GM12878 (cell line): ENCODE measurements around the gene ITGB3BP. TPM values are rescaled to one million over a fixed set of nuclear protein-coding genes. Genes with fewer than 3 reads are reported as not detected.
A peak's percentile ranks its signal among the peaks of the same experiment; 100 is the strongest.

Experiments
- ATAC-seq: fragments of 200-7000 bp; cut with Tn5 transposase; 3 replicates; pipeline ENCODE4 v1.9.1; 2020; ENCODE audit warnings: mild to moderate bottlenecking, moderate library complexity
- BruUV-seq: library from RNA; stranded (reverse); fragments of 400-500 nt; replicated peaks from 2 replicates; lab custom pipeline; 2021; lab: Mats Ljungman, UMichigan
- CTCF ChIA-PET: fragments of 300-600 bp; sonication (Branson Sonifier 250); formaldehyde crosslinking; extraction: SDS; loops from one replicate; lab custom pipeline; 2021; ENCODE audit warnings: inconsistent platforms; lab: Yijun Ruan, JAX
- POLR2A ChIA-PET: fragments of 350-600 bp; formaldehyde crosslinking; extraction: SDS; loops from one replicate; lab custom pipeline; 2021; ENCODE audit warnings: inconsistent platforms; lab: Charles Lee
- RAD21 ChIA-PET: fragments of 300-600 bp; sonication (Branson Sonifier 250); formaldehyde crosslinking; loops from one replicate; lab custom pipeline; 2023; ENCODE audit warnings: antibody characterized with exemption; ENCODE audit not compliant: unreplicated experiment; lab: Charles Lee
- SMC1A ChIA-PET: fragments of 300-600 bp; sonication (Branson Sonifier 250); formaldehyde crosslinking; loops from one replicate; lab custom pipeline; 2023; ENCODE audit not compliant: unreplicated experiment, uncharacterized antibody; lab: Charles Lee
- DNase-seq: peaks from one replicate; pipeline ENCODE4 v3.0.0-alpha.2; 2011; ENCODE audit warnings: low read depth, low spot score
- FAIRE-seq: peaks from 3 replicates; lab custom pipeline; 2011; peaks lifted over from hg19 to GRCh38; lab: Jason Lieb, UNC
- H2AFZ ChIP-seq: 2 replicates; pipeline ENCODE4 v1.6.0; 2011; ENCODE audit warnings: low read depth, low read length, control low read depth; ENCODE audit not compliant: control insufficient read depth
- H3K27ac ChIP-seq: 2 replicates; pipeline ENCODE4 v1.5.1; 2011; ENCODE audit warnings: control low read depth; ENCODE audit not compliant: control insufficient read depth, insufficient read depth
- H3K27me3 ChIP-seq, 2 experiments: replicated peaks in 1 of 2; 2 replicates each; pipeline versions ENCODE4 v1.6.0 to v1.6.1; 2011; ENCODE audit warnings: low read length in 1 of 2; ENCODE audit not compliant: control insufficient read depth in 2 of 2, insufficient read depth in 2 of 2
- H3K36me3 ChIP-seq, 2 experiments: 2 replicates each; pipeline ENCODE4 v1.5.1; 2011; ENCODE audit warnings: low read length in 1 of 2; ENCODE audit not compliant: control insufficient read depth in 2 of 2, insufficient read depth in 2 of 2
- H3K4me1 ChIP-seq: 2 replicates; pipeline ENCODE4 v1.6.1; 2011; ENCODE audit warnings: mild to moderate bottlenecking, low read length, moderate library complexity, mixed read lengths; ENCODE audit not compliant: control insufficient read depth, insufficient read depth
- H3K4me2 ChIP-seq: 2 replicates; pipeline ENCODE4 v1.6.0; 2011; ENCODE audit warnings: control low read depth; ENCODE audit not compliant: control insufficient read depth, insufficient read depth
- H3K4me3 ChIP-seq: fragments of 200-600 bp; sonication (generic); 2 replicates; pipeline ENCODE4 v1.5.1; 2016
- H3K79me2 ChIP-seq: 2 replicates; pipeline ENCODE4 v1.6.0; 2011; ENCODE audit warnings: low read length; ENCODE audit not compliant: control insufficient read depth, insufficient read depth
- H3K9ac ChIP-seq: 2 replicates; pipeline ENCODE4 v1.8.0; 2011; ENCODE audit warnings: low read length, control low read depth, mixed read lengths; ENCODE audit not compliant: control insufficient read depth, insufficient read depth
- H3K9me3 ChIP-seq: replicated peaks from 3 replicates; pipeline ENCODE4 v1.5.1; 2011; ENCODE audit warnings: mild to moderate bottlenecking, low read length; ENCODE audit not compliant: control insufficient read depth, insufficient read depth
- H4K20me1 ChIP-seq: 2 replicates; pipeline ENCODE4 v1.6.0; 2011; ENCODE audit not compliant: control insufficient read depth, insufficient read depth
- ATF7 ChIP-seq: fragments of 450-650 bp; IDR thresholded peaks from 2 replicates; pipeline ENCODE4 v1.6.1; 2016; ENCODE audit warnings: low read depth, mild to moderate bottlenecking
- KDM1A ChIP-seq: fragments of 200-600 bp; sonication (generic); IDR thresholded peaks from 2 replicates; pipeline ENCODE4 v1.6.1; 2016; ENCODE audit warnings: borderline replicate concordance
- NFYB ChIP-seq: IDR thresholded peaks from 2 replicates; pipeline ENCODE4 v1.6.1; 2011; ENCODE audit warnings: low read depth, mild to moderate bottlenecking, low read length, improper control_type of control experiment, moderate library complexity; ENCODE audit not compliant: insufficient read depth
- WGBS: methylation state at CpG from one replicate; pipeline ENCODE4 v1.1.6; 2016; ENCODE audit warnings: low lambda C conversion rate; ENCODE audit not compliant: insufficient replicate concordance, insufficient coverage; ENCODE audit errors: missing lambda C conversion rate; 5-methylcytosine and 5-hydroxymethylcytosine counted together
- in situ Hi-C: fragments of 300-500 bp; cut with MboI; formaldehyde crosslinking; loops from 9 replicates; pipeline ENCODE4 v1.14.3; 2018; ENCODE audit warnings: mixed read lengths
- intact Hi-C: fragments of 100-400 bp; cut with micrococcal nuclease; formaldehyde crosslinking; loops from one replicate; pipeline ENCODE4 v1.14.2; 2022; ENCODE audit not compliant: unreplicated experiment
- polyA plus RNA-seq, 11 experiments: library from polyadenylated mRNA; depleted of rRNA in 4 of 11; unstranded in 6 of 11; stranded (reverse) in 5 of 11; fragments of >200 nt; fragmentation: Nextera tagmentation in 4 of 11; fragmentation: Illumina TruSeq in 1 of 11; extraction: Ambion mirVana in 4 of 11; extraction: Trizol in 1 of 11; gene quantifications; 1 replicate in 1 of 11; 2 replicates in 10 of 11; pipeline versions ENCODE4 v1.2.1 to v1.2.3, GENCODE V29; 2011 to 2016; ENCODE audit warnings: inconsistent platforms in 2 of 11, missing spikeins in 2 of 11, low read depth in 1 of 11
- total RNA-seq, 4 experiments: library from RNA; depleted of rRNA in 3 of 4; stranded (reverse); fragments of >200 nt in 3 of 4; fragmentation: Illumina TruSeq in 1 of 4; extraction: Trizol in 1 of 4; gene quantifications; 2 replicates each; pipeline versions ENCODE4 v1.2.1 to v1.2.3, GENCODE V29; 2013 to 2021
- TF ChIP-seq, protein P1 (sequence below): IDR thresholded peaks from 2 replicates; pipeline ENCODE4 v1.6.1; 2012; ENCODE audit warnings: low read length, inconsistent platforms

Gene ITGB3BP
- total and polyA plus RNA-seq, 10 of the 15 experiments (the other 5 are each of a cell fraction or from before 2014, with no cell fraction given) = 39.2 to 86.2 (median 61.8) TPM

- SMC1A ChIA-PET = interaction anchor here (0.6 to 3.2 kb wide), 6 partner anchors 9 to 596 kb away, joined by 3 to 22 read pairs (median 4); partner anchors contain the start of gene PGM1
- Histone ChIP-seq H3K4me3 (no peak overlapping the region), H4K20me1 (no peaks in the 10 kb centered on the region), H2AFZ (no peak overlapping the region), H3K4me1 (no peaks in the 10 kb centered on the region), H3K9ac (no peak overlapping the region), H3K9me3 (no peaks in the 10 kb centered on the region; the same call in 2 of the 3 replicates), H3K4me2 (no peak overlapping the region)
- CTCF ChIA-PET = interaction anchor here (1.8 to 5.8 kb wide), 2 partner anchors 12 to 46 kb away, joined by 4 to 48 read pairs; partner anchors contain the start of genes EFCAB7 and ITGB3BP
- FAIRE-seq (no peak), DNase-seq (no peak)
- intact Hi-C loops (no loop called here), in situ Hi-C loops (no loop called here)
- RAD21 ChIA-PET = interaction anchor here (2.4 kb wide), 1 partner anchor 24 kb away, joined by 5 read pairs; the partner anchor contains the start of gene PGM1
- WGBS = 81% methylated on average over 3 of the region's 3 CpGs
- no TSS peak for BruUV-seq
- TF ChIP-seq NFYB = peak; percentile 84
- TF ChIP-seq ATF7 = peak; percentile 74
- TF ChIP-seq KDM1A = no peak
- TF ChIP-seq, protein P1, sequence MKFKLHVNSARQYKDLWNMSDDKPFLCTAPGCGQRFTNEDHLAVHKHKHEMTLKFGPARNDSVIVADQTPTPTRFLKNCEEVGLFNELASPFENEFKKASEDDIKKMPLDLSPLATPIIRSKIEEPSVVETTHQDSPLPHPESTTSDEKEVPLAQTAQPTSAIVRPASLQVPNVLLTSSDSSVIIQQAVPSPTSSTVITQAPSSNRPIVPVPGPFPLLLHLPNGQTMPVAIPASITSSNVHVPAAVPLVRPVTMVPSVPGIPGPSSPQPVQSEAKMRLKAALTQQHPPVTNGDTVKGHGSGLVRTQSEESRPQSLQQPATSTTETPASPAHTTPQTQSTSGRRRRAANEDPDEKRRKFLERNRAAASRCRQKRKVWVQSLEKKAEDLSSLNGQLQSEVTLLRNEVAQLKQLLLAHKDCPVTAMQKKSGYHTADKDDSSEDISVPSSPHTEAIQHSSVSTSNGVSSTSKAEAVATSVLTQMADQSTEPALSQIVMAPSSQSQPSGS = no peak
- TF ChIP-seq, all 136 proteins: peak for 2
- Histone ChIP-seq H3K27me3 (no peaks in the 10 kb centered on the region), H3K36me3 (no peaks in the 10 kb centered on the region), H3K27ac (no peak overlapping the region), H3K79me2 (no peaks in the 10 kb centered on the region)
- POLR2A ChIA-PET = interaction anchor here (1.3 to 2.6 kb wide), 2 partner anchors 21 to 24 kb away, joined by 4 to 11 read pairs; partner anchors contain the start of gene PGM1
- ATAC-seq = peak; percentile 89
These were observed 46.8 kb upstream of the ITGB3BP start for GRCh38 chr1:63569640-63570316.
